Renal pelvis (tissue), 4 donors: ENCODE results near the gene ARSB. TPM values are rescaled to one million over a fixed set of nuclear protein-coding genes. Genes with fewer than 3 reads are reported as not detected.
"Not testable (repeated sequence)": the region's sequence is repeated elsewhere in the genome, so short reads cannot be mapped to it uniquely, and the experiment has no call there.

Source experiments
- DNase-seq: peaks from one replicate; pipeline ENCODE4 v3.0.0-alpha.2; 2013
- polyA plus RNA-seq, 3 donors: library from polyadenylated mRNA; unstranded; fragments of 120-200 nt; gene quantifications; one replicate each; pipeline ENCODE4 v1.2.1, GENCODE V29; 2013; ENCODE audit not compliant: insufficient read length in 3 of 3

The ARSB gene
- polyA plus RNA-seq, 3 donors = 19.1 to 23.0 (median 21.4) TPM

- no peak for DNase-seq
Observed at GRCh38 chr5:78756858-78757257, 228.3 kb downstream of the ARSB start.

- no peak for DNase-seq
Observed at GRCh38 chr5:78755822-78756429, 229.2 kb downstream of the ARSB start.

- DNase-seq = no peak
Observed at GRCh38 chr5:78754655-78755054, 230.5 kb downstream of the ARSB start.

- DNase-seq = no peak
Observed at GRCh38 chr5:78753093-78753531, 232.0 kb downstream of the ARSB start.

GRCh38 chr5:78751872-78752271 lies 233.2 kb downstream of the ARSB start:
- DNase-seq = no peak

- DNase-seq = no peak
Observed at GRCh38 chr5:78750281-78750680, 234.8 kb downstream of the ARSB start.

- no peak for DNase-seq
Observed at GRCh38 chr5:78747705-78748359, 237.3 kb downstream of the ARSB start.

GRCh38 chr5:78747055-78747454 lies 238.1 kb downstream of the ARSB start:
- DNase-seq = no peak

- DNase-seq = no peak
Observed at GRCh38 chr5:78746021-78746770, 238.9 kb downstream of the ARSB start.

GRCh38 chr5:78744951-78745534 lies 240.1 kb downstream of the ARSB start:
- DNase-seq = no peak

GRCh38 chr5:78741019-78741418 lies 244.1 kb downstream of the ARSB start:
- no peak for DNase-seq

- no peak for DNase-seq
Observed at GRCh38 chr5:78738693-78739300, 246.3 kb downstream of the ARSB start.

GRCh38 chr5:78738104-78738503 lies 247.0 kb downstream of the ARSB start:
- no peak for DNase-seq

- DNase-seq = no peak
Observed at GRCh38 chr5:78735834-78736463, 249.2 kb downstream of the ARSB start.

GRCh38 chr5:78734950-78735349 lies 250.2 kb downstream of the ARSB start:
- DNase-seq = no peak

- DNase-seq = no peak
Observed at GRCh38 chr5:78734094-78734845, 250.8 kb downstream of the ARSB start.

GRCh38 chr5:78732721-78733120 lies 252.4 kb downstream of the ARSB start:
- DNase-seq = not testable (repeated sequence)

GRCh38 chr5:78731884-78732283 lies 253.2 kb downstream of the ARSB start:
- DNase-seq = no peak

- no peak for DNase-seq
Observed at GRCh38 chr5:78730300-78731094, 254.6 kb downstream of the ARSB start.
